Endodermal cell (in vitro differentiated cells): ENCODE results near the gene RIPOR2. TPM values are rescaled to one million over a fixed set of nuclear protein-coding genes. Genes with fewer than 3 reads are reported as not detected.

Source experiments
- DNase-seq: peaks from one replicate; pipeline ENCODE4 v3.0.0-alpha.2; 2017
- H3K27ac ChIP-seq: 2 replicates; pipeline ENCODE4 v1.5.1; 2013; ENCODE audit warnings: mild to moderate bottlenecking, low read depth, low read length, moderate library complexity
- H3K27me3 ChIP-seq: 2 replicates; pipeline ENCODE4 v1.6.1; 2013; ENCODE audit warnings: mild to moderate bottlenecking, low read length, moderate library complexity; ENCODE audit not compliant: insufficient read depth, control insufficient read depth, poor library complexity, severe bottlenecking
- H3K36me3 ChIP-seq: 2 replicates; pipeline ENCODE4 v1.7.0; 2013; ENCODE audit warnings: mild to moderate bottlenecking, low read length, moderate library complexity; ENCODE audit not compliant: control insufficient read depth, insufficient read depth
- H3K4me1 ChIP-seq: one replicate; pipeline ENCODE4 v1.7.0; 2013; ENCODE audit warnings: low read length; ENCODE audit not compliant: control insufficient read depth, insufficient read depth
- H3K4me3 ChIP-seq: 2 replicates; pipeline ENCODE4 v1.5.1; 2013; ENCODE audit warnings: mild to moderate bottlenecking, low read length, moderate library complexity
- H3K9ac ChIP-seq: 2 replicates; pipeline ENCODE4 v1.6.1; 2013; ENCODE audit warnings: mild to moderate bottlenecking, low read length, moderate library complexity; ENCODE audit not compliant: poor library complexity, severe bottlenecking; ENCODE audit errors: extremely low read depth
- H3K9me3 ChIP-seq: 2 replicates; pipeline ENCODE4 v1.6.1; 2013; ENCODE audit warnings: mild to moderate bottlenecking, low read length, moderate library complexity; ENCODE audit not compliant: control insufficient read depth
- H3K27ac Mint-ChIP-seq: 2 replicates; pipeline ENCODE4 v1.8.0; 2020; ENCODE audit warnings: mixed read lengths
- H3K27me3 Mint-ChIP-seq: 2 replicates; pipeline ENCODE4 v1.8.0; 2021; ENCODE audit warnings: mild to moderate bottlenecking, mixed read lengths; ENCODE audit not compliant: insufficient read depth
- H3K36me3 Mint-ChIP-seq: 2 replicates; pipeline ENCODE4 v1.8.0; 2020; ENCODE audit warnings: low read depth, mixed read lengths
- H3K4me1 Mint-ChIP-seq: 2 replicates; pipeline ENCODE4 v1.8.0; 2020; ENCODE audit warnings: mixed read lengths
- H3K4me3 Mint-ChIP-seq: 2 replicates; pipeline ENCODE4 v1.8.0; 2020; ENCODE audit warnings: mild to moderate bottlenecking, moderate library complexity, mixed read lengths
- H3K9me3 Mint-ChIP-seq: 2 replicates; pipeline ENCODE4 v1.8.0; 2020; ENCODE audit warnings: mild to moderate bottlenecking, mixed read lengths
- CTCF ChIP-seq: fragments of 200-600 bp; sonication (generic); conservative IDR thresholded peaks from 2 replicates; pipeline ENCODE4 v1.5.0; 2021; ENCODE audit warnings: antibody characterized with exemption, mild to moderate bottlenecking
- WGBS, 2 experiments: methylation state at CpG; one replicate each; pipeline versions ENCODE4 v1.1.5 to v1.1.7; 2013; ENCODE audit warnings: missing lambda C conversion rate in 2 of 2, mixed read lengths in 1 of 2; ENCODE audit not compliant: insufficient coverage in 1 of 2, insufficient read length in 1 of 2; 5-methylcytosine and 5-hydroxymethylcytosine counted together
- total RNA-seq, 2 donors: library from RNA; stranded (reverse); fragmentation: NEBNext Ultra II Directional in 1 of 2; extraction: Animal tissue kit (Norgen Biotek cat#: 25700) in 1 of 2; gene quantifications; 2 replicates in 1 of 2; 3 replicates in 1 of 2; pipeline ENCODE4 v1.2.1, GENCODE V29; 2021

Gene RIPOR2
- total RNA-seq, 2 donors from 2014 or later = 9.3 to 10.4 TPM

- Histone ChIP-seq H3K36me3 (no peaks in the 10 kb centered on the region), H3K27ac (peak overlapping the region; percentile 68), H3K9ac (no peak overlapping the region), H3K9me3 (no peaks in the 10 kb centered on the region), H3K27me3 (no peaks in the 10 kb centered on the region), H3K4me1 (peaks cover 30% of the 10 kb centered on the region), H3K4me3 (no peak overlapping the region)
- DNase-seq = peak; percentile 74
- no peak for TF ChIP-seq CTCF
- Mint-ChIP-seq H3K4me3 (no peak overlapping the region), H3K36me3 (peaks cover 5% of the 10 kb centered on the region), H3K4me1 (peaks cover 52% of the 10 kb centered on the region), H3K27me3 (no peaks in the 10 kb centered on the region), H3K9me3 (peaks cover 6% of the 10 kb centered on the region), H3K27ac (peak overlapping the region; percentile 46)
- 45 to 51% methylated on average over 7 to 8 of the region's 8 CpGs for WGBS, 2 experiments
These were observed 11.8 kb downstream of the RIPOR2 start for GRCh38 chr6:24923885-24924401.

- Histone ChIP-seq H3K36me3 (no peaks in the 10 kb centered on the region), H3K9me3 (no peaks in the 10 kb centered on the region), H3K27ac (no peak overlapping the region), H3K4me3 (no peak overlapping the region), H3K9ac (no peak overlapping the region), H3K27me3 (no peaks in the 10 kb centered on the region), H3K4me1 (peaks cover 34% of the 10 kb centered on the region)
- H3K27me3 Mint-ChIP-seq = no peaks in the 10 kb centered on the region
- no peak overlapping the region for H3K4me3 Mint-ChIP-seq
- 85% methylated on average over 1 of the region's 2 CpGs; no CpG with 5 or more reads in 1 of the 2 experiments for WGBS, 2 experiments
- peaks cover 62% of the 10 kb centered on the region for H3K4me1 Mint-ChIP-seq
- peaks cover 5% of the 10 kb centered on the region for H3K36me3 Mint-ChIP-seq
- no peak for DNase-seq
- H3K9me3 Mint-ChIP-seq = peaks cover 6% of the 10 kb centered on the region
- no peak overlapping the region for H3K27ac Mint-ChIP-seq
- no peak for TF ChIP-seq CTCF
These were observed 12.9 kb downstream of the RIPOR2 start for GRCh38 chr6:24922814-24923213.

GRCh38 chr6:24922170-24922569, 13.6 kb downstream of the RIPOR2 start:
- Histone ChIP-seq H3K27me3 (no peaks in the 10 kb centered on the region), H3K9ac (no peak overlapping the region), H3K9me3 (no peaks in the 10 kb centered on the region), H3K4me3 (no peak overlapping the region), H3K4me1 (peaks cover 34% of the 10 kb centered on the region), H3K27ac (no peak overlapping the region), H3K36me3 (no peaks in the 10 kb centered on the region)
- no peak for TF ChIP-seq CTCF
- Mint-ChIP-seq H3K4me3 (no peak overlapping the region), H3K9me3 (peaks cover 2% of the 10 kb centered on the region), H3K4me1 (peaks cover 64% of the 10 kb centered on the region), H3K27me3 (no peaks in the 10 kb centered on the region), H3K36me3 (peaks cover under 1% of the 10 kb centered on the region), H3K27ac (no peak overlapping the region)
- no peak for DNase-seq
- 97 to 99% methylated on average over 4 of the region's 4 CpGs for WGBS, 2 experiments
